MM.1S (cell line): ENCODE results near the gene PRF1.

ENCODE experiments used
- DNase-seq: peaks from one replicate; pipeline ENCODE4 v3.0.0-alpha.2; 2015
- H2AFZ ChIP-seq: fragments of 300-600 bp; sonication (generic); 2 replicates; pipeline ENCODE4 v1.6.0; 2016; ENCODE audit warnings: antibody characterized with exemption, low read length
- H3F3A ChIP-seq: fragments of 300-600 bp; sonication (generic); 2 replicates; pipeline ENCODE4 v1.6.1; 2016; ENCODE audit warnings: mild to moderate bottlenecking, antibody characterized with exemption, low read length, moderate library complexity, mixed read lengths; ENCODE audit not compliant: insufficient read depth
- H3K27ac ChIP-seq: fragments of 300-600 bp; sonication (generic); 2 replicates; pipeline ENCODE4 v1.5.1; 2016; ENCODE audit warnings: mild to moderate bottlenecking, low read length
- H3K27me3 ChIP-seq: fragments of 300-600 bp; sonication (generic); replicated peaks from 2 replicates; pipeline ENCODE4 v1.6.0; 2016; ENCODE audit warnings: low read length; ENCODE audit not compliant: insufficient read depth
- H3K36me3 ChIP-seq: fragments of 300-600 bp; sonication (generic); replicated peaks from 2 replicates; pipeline ENCODE4 v1.6.1; 2016; ENCODE audit warnings: mild to moderate bottlenecking, low read length, mixed read lengths; ENCODE audit not compliant: insufficient read depth
- H3K4me1 ChIP-seq: fragments of 300-600 bp; sonication (generic); 2 replicates; pipeline ENCODE4 v1.6.1; 2016; ENCODE audit warnings: low read length, mixed read lengths
- H3K4me2 ChIP-seq: fragments of 300-600 bp; sonication (generic); 2 replicates; pipeline ENCODE4 v1.6.0; 2016; ENCODE audit warnings: low read depth, low read length
- H3K4me3 ChIP-seq: fragments of 300-600 bp; sonication (generic); 2 replicates; pipeline ENCODE4 v1.5.1; 2016; ENCODE audit warnings: low read length, mixed read lengths
- H3K79me2 ChIP-seq: fragments of 300-600 bp; sonication (generic); 2 replicates; pipeline ENCODE4 v1.6.1; 2016; ENCODE audit warnings: mixed run types, low read length, mixed read lengths
- H3K9ac ChIP-seq: fragments of 300-600 bp; sonication (generic); 2 replicates; pipeline ENCODE4 v1.6.1; 2016; ENCODE audit warnings: low read length, mixed read lengths
- H3K9me2 ChIP-seq: fragments of 300-600 bp; sonication (generic); replicated peaks from 2 replicates; pipeline ENCODE4 v1.6.1; 2016; ENCODE audit warnings: mild to moderate bottlenecking, low read length, mixed read lengths; ENCODE audit not compliant: insufficient read depth
- H3K9me3 ChIP-seq: fragments of 300-600 bp; sonication (generic); replicated peaks from 2 replicates; pipeline ENCODE4 v1.6.1; 2016; ENCODE audit warnings: mild to moderate bottlenecking, low read length, mixed read lengths; ENCODE audit not compliant: insufficient read depth
- H4K20me1 ChIP-seq: fragments of 300-600 bp; sonication (generic); 2 replicates; pipeline ENCODE4 v1.6.1; 2016; ENCODE audit warnings: mild to moderate bottlenecking, low read length, moderate library complexity, mixed read lengths; ENCODE audit not compliant: insufficient read depth
- EZH2 ChIP-seq: fragments of 300-600 bp; sonication (generic); optimal IDR thresholded peaks from 2 replicates; pipeline ENCODE3; 2017; ENCODE audit warnings: low read depth, mild to moderate bottlenecking, antibody characterized with exemption, low read length, mixed read lengths
- EZH2phosphoT487 ChIP-seq: fragments of 300-600 bp; sonication (generic); IDR thresholded peaks from 2 replicates; pipeline ENCODE4 v1.6.1; 2018; ENCODE audit warnings: antibody characterized with exemption, low read length
- TF ChIP-seq, protein P1 (sequence below): fragments of 300-600 bp; sonication (generic); IDR thresholded peaks from 2 replicates; pipeline ENCODE4 v1.5.1; 2016; ENCODE audit warnings: antibody characterized with exemption, low read length, mixed read lengths

PRF1 gene

DNA sequence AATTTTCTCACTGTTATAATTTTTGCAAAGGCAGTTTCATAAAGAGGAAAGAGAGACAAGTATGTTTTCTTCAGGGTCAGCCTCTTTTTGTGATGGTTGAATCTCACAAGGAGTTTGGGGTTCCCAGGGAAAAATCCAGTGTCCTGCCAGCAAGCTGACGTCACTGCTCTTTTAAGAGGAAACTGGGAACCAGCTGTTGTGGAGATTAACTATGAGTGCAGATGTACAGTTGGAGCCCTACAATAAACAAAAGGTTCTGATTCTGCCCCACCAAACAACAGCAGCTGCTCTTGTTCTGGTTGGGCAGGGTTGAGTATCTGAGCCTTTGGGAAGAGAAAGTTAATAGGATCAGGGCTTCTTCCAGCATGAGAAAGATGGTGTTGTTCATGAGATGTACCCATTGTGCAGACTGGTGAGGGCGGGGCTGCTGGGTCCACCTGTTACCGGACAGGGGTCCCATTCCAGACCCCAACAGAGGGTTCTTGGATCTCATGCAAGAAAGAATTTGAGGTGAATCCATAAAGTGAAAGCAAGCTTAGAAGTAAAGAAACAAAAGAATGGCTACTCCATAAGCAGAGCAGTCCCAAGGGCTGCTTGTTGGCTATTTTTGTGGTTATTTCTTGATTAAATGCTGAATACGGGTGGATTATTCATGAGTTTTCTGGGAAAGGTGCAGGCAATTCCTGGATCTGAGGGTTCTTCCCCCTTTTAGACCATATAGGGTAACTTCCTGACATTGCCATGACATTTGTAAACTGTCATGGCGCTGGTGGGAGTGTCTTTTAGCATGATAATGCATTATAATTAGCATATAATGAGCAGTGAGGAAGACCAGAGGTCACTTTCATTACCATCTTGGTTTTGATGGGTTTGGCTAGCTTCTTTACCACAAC, 12.5 kb downstream of the PRF1 start:
- no peak overlapping the region for H3K27ac ChIP-seq
- no peak overlapping the region for H2AFZ ChIP-seq
- H3K36me3 ChIP-seq = no peaks in the 10 kb centered on the region
- DNase-seq = no peak
- H3K9ac ChIP-seq = no peak overlapping the region
- H4K20me1 ChIP-seq = no peaks in the 10 kb centered on the region
- no peaks in the 10 kb centered on the region for H3F3A ChIP-seq
- no peaks in the 10 kb centered on the region for H3K9me3 ChIP-seq
- no peak overlapping the region for H3K4me2 ChIP-seq
- TF ChIP-seq, protein P1, sequence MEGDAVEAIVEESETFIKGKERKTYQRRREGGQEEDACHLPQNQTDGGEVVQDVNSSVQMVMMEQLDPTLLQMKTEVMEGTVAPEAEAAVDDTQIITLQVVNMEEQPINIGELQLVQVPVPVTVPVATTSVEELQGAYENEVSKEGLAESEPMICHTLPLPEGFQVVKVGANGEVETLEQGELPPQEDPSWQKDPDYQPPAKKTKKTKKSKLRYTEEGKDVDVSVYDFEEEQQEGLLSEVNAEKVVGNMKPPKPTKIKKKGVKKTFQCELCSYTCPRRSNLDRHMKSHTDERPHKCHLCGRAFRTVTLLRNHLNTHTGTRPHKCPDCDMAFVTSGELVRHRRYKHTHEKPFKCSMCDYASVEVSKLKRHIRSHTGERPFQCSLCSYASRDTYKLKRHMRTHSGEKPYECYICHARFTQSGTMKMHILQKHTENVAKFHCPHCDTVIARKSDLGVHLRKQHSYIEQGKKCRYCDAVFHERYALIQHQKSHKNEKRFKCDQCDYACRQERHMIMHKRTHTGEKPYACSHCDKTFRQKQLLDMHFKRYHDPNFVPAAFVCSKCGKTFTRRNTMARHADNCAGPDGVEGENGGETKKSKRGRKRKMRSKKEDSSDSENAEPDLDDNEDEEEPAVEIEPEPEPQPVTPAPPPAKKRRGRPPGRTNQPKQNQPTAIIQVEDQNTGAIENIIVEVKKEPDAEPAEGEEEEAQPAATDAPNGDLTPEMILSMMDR = no peak
- no peak for TF ChIP-seq EZH2
- no peak for TF ChIP-seq EZH2phosphoT487
- H3K4me3 ChIP-seq = no peak overlapping the region
- no peaks in the 10 kb centered on the region for H3K4me1 ChIP-seq
- H3K9me2 ChIP-seq = no peaks in the 10 kb centered on the region
- no peaks in the 10 kb centered on the region for H3K27me3 ChIP-seq
- H3K79me2 ChIP-seq = no peaks in the 10 kb centered on the region

DNA sequence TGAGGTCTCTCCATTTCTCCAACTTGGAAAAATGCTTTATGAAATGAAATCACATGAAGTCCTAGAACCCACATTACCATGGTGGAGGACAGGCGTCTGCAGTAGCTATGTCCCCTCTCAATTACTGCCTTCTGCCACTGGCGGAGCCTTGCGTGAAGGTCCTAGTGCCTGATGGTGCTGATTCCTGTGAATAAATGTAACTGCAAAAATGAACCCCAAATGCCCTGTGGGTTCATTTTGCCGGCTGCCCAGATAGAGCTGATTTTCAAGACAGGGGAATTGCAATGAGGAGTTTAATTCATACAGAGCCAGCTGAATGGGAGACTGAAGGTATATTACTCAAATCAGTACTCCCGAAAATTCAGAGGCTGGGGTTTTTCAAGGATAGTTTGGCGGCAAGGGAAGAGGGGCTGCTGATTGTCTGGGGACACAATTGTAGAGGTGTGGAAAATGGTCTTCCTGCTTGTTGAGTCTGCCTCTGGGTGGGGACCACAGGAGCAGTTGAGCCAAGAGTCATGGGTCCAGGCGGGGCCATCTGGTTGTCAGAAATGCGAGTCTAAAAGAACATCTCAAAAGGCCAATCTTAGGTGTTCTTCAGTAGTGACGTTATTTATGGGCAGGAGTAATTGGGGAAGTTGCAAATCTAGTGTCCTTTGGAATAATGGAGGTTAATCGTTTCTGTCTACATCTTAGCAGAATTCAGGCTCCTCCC, 13.5 kb downstream of the PRF1 start:
- H3K27me3 ChIP-seq = no peaks in the 10 kb centered on the region
- H3K36me3 ChIP-seq = no peaks in the 10 kb centered on the region
- no peak for DNase-seq
- TF ChIP-seq, protein P1 = no peak
- no peak for TF ChIP-seq EZH2
- no peak for TF ChIP-seq EZH2phosphoT487
- no peak overlapping the region for H2AFZ ChIP-seq
- no peaks in the 10 kb centered on the region for H3K79me2 ChIP-seq
- H3K27ac ChIP-seq = no peak overlapping the region
- H3K9me2 ChIP-seq = no peaks in the 10 kb centered on the region
- H3K4me2 ChIP-seq = no peak overlapping the region
- H3F3A ChIP-seq = no peaks in the 10 kb centered on the region
- no peak overlapping the region for H3K4me3 ChIP-seq
- no peaks in the 10 kb centered on the region for H3K9me3 ChIP-seq
- no peak overlapping the region for H3K9ac ChIP-seq
- H3K4me1 ChIP-seq = no peaks in the 10 kb centered on the region
- H4K20me1 ChIP-seq = no peaks in the 10 kb centered on the region

DNA sequence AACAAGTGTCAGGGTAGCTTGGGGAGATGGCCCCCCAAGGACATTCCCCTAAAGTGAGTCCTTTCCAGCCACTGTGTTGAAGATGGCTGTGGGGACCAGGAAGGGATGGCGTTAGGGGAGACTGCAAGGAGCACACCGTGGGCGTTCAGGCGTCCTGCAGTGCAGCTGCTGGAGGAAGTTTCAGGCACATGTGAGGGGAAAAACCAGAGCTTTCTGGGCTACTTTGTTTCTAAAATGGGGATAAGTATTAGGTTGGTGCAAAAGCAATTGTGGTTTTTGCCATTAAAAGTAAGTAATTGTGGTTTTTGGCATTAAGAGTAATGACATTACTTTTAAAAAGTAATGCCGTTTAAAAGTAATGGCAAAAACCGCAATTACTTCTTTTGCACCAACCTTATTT, 14.3 kb downstream of the PRF1 start:
- no peak overlapping the region for H3K4me3 ChIP-seq
- no peak overlapping the region for H3K9ac ChIP-seq
- no peak overlapping the region for H3K27ac ChIP-seq
- no peaks in the 10 kb centered on the region for H3K36me3 ChIP-seq
- no peaks in the 10 kb centered on the region for H3K4me1 ChIP-seq
- no peaks in the 10 kb centered on the region for H3K79me2 ChIP-seq
- no peaks in the 10 kb centered on the region for H3K27me3 ChIP-seq
- no peak overlapping the region for H3K4me2 ChIP-seq
- no peak overlapping the region for H2AFZ ChIP-seq
- DNase-seq = no peak
- no peaks in the 10 kb centered on the region for H3K9me2 ChIP-seq
- TF ChIP-seq EZH2 = no peak
- TF ChIP-seq, protein P1 = no peak
- no peak for TF ChIP-seq EZH2phosphoT487
- H3K9me3 ChIP-seq = no peaks in the 10 kb centered on the region
- H4K20me1 ChIP-seq = no peaks in the 10 kb centered on the region
- H3F3A ChIP-seq = no peaks in the 10 kb centered on the region
